H1 (cell line): Measurements from ENCODE around the gene PCDHA9. TPM values are rescaled to one million over a fixed set of nuclear protein-coding genes. Genes with fewer than 3 reads are reported as not detected.

Source experiments
- HDAC2 ChIP-seq, 2 experiments: fragments of 300-600 bp in 1 of 2; sonication (generic) in 1 of 2; IDR thresholded peaks; 2 replicates each; pipeline ENCODE4 v1.6.1; 2011 to 2012; ENCODE audit warnings: low read depth in 2 of 2, low read length in 2 of 2, mild to moderate bottlenecking in 2 of 2, moderate library complexity in 2 of 2, borderline replicate concordance in 1 of 2, inconsistent platforms in 1 of 2
- polyA plus RNA-seq, 7 experiments: library from polyadenylated mRNA; depleted of rRNA in 3 of 7; stranded (reverse) in 5 of 7; unstranded in 2 of 7; fragments of >200 nt in 5 of 7; fragments of 200-250 nt in 2 of 7; gene quantifications; 1 replicate in 5 of 7; 2 replicates in 1 of 7; 4 replicates in 1 of 7; pipeline versions ENCODE4 v1.2.1 to v1.2.3, GENCODE V29; 2011 to 2013; ENCODE audit warnings: missing spikeins in 2 of 7, mixed read lengths in 2 of 7
- total RNA-seq: library from RNA; stranded (reverse); fragmentation: NEBNext Ultra II Directional; extraction: Animal tissue kit (Norgen Biotek cat#: 25700); gene quantifications from 2 replicates; pipeline ENCODE4 v1.2.1, GENCODE V29; 2021

Gene PCDHA9
- total and polyA plus RNA-seq, 2 of the 8 experiments (the other 6 are each of a cell fraction or from before 2014, with no cell fraction given) = 0.12 to 0.28 TPM

- no peak for TF ChIP-seq HDAC2 (IDR thresholded peaks at IDR 0.05; ENCODE audit: borderline replicate concordance in 1 of 2, low read depth in 2 of 2, low read length in 2 of 2)
- TF ChIP-seq, all 59 proteins: peak for 0
Observed at GRCh38 chr5:140808889-140809291, 39.3 kb upstream of the PCDHA9 start (continued).
